GM18505 (cell line): ENCODE data around the gene ZCCHC24.

ENCODE experiments used
- ATAC-seq: cut with Tn5 transposase; IDR thresholded peaks from one replicate; pipeline ENCODE4 v1.9.1; 2021; ENCODE audit not compliant: unreplicated experiment
- POLR2A ChIP-seq: IDR thresholded peaks from 4 replicates; pipeline ENCODE4 v1.6.1; 2011; ENCODE audit warnings: borderline replicate concordance; ENCODE audit not compliant: insufficient read depth, insufficient read length; ENCODE audit errors: extremely low read depth

The ZCCHC24 gene

DNA sequence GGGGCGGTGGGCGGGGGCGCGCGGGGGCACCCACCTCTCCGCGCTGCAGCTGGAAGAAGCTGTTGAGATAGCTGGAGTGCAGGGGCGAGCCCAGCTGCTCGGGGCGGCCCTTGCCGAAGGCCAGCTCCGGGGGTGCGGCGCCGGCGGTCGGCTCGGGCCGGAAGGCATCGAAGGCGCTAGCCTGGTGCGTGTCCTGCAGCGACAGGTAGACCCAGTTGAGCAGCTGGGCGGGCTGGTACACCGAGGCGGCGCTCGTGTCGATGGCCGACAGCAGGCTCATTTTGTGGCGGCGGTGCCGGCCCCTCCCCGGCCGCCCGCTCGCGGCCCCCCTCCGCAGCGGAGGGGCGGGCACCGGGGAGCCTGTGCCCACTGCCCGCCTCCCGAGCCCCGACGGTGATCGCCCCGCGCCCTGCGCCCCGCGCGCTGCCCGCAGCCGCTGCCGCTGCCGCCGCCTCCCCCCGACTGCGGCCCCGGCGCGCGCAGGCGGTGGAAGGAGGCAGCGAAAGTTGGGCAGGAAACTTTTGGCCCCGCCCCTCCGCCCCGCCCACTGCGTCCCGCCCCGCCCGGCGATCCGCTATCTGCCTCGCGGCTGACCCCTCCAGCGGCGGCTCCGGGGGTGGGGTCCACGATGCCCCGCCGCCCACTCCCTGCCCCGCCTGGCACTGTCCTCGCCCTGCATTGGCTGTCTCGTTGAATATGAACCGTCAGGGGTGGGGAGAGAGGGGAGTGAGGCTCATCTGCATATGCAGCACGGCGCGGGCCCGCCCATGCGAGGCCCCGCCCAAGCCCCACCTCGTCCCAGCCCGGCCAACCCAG, at the start of gene ZCCHC24:
Gene ZCCHC24 (minus strand): TSS at position 464 of the 816 bp plus-strand sequence. CDS start 184 bp downstream, at position 280.
- TF ChIP-seq POLR2A, result no peak
- ATAC-seq, result peak; percentile 93

DNA sequence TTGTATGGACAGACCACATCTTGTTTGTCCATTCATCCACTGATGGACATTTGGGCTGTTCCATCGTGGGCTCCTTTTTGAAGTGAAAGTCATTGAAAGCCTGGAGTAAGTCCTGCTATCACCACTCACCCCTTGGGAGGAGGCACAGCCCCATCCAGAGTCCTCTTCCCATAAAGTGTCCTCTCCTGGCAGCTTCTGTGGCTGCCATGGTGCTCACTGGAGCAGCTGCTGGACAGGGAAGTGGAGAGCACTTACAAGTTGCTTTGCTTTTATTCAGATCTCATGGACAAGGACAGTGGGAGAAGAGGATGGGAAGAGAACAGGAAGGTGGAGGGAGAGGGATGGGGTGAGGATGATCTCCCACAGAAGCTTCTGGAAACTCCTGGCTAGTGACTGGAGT, 48.4 kb upstream of the ZCCHC24 start:
- TF ChIP-seq POLR2A, result no peak
- no peak for ATAC-seq

GRCh38 chr10:79492839-79493238, 47.4 kb upstream of the ZCCHC24 start:
- no peak for TF ChIP-seq POLR2A
- no peak for ATAC-seq

- no peak for TF ChIP-seq POLR2A
- ATAC-seq, result no peak
These were observed 46.8 kb upstream of the ZCCHC24 start for GRCh38 chr10:79492256-79492655.

GRCh38 chr10:79491143-79491835, 45.9 kb upstream of the ZCCHC24 start:
- no peak for TF ChIP-seq POLR2A
- no peak for ATAC-seq

DNA sequence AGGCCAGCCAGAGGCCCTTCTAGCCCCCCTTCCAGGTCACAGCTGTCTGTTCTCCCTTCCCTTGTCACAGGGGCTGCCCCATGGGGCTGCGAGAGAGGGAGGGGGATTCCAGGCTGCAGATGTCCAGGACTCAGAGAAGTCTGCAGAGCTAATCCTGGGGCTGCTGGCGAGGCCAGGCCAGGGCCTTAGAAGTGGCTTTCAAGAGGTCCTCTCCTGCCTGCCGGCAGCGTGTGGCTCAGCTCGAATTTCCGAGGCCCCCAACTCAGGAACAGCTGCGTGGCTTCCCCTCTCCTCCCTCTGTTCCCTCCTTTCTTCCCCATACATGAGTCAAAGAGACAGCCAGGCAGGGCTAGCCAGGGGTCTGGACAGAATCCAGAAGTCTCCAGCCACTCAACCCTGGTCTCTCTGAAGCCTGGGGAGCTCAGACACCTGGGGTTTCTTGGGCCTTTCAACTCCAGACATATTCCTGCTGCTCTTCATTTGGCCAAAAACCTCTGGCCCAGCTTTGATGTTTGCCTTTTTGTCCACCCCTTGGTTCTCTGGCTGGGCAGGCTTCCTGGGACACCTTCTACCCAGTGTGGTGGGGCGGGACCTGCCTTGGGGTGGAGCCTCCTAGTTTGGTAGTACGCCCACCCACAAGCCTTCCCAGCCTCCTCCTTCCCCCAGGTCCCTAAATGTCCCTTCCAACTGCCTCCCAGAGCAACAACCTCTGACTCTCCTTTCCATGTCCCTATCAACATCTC, 45.1 kb upstream of the ZCCHC24 start:
- no peak for ATAC-seq
- no peak for TF ChIP-seq POLR2A

DNA sequence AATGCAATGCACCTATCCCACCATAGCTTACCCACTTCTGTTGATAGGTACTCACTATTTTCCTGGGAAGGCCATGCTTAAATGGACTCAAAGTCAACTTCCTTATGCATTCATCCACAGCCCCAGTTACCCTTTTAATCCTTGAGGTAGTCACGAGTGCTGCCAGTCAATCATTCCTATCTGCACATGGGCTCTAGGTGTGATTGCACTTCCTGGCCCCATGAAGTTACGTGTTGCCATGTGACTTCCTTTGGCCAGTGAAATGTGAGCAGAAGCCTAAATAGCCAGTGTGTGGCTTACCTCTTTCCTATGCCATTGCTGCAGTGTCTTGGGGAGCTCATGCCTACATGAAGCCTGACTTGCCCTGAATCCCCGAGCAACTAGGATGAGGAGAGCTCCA, 43.4 kb upstream of the ZCCHC24 start:
- no peak for TF ChIP-seq POLR2A
- ATAC-seq, result no peak

GRCh38 chr10:79488336-79488735, 42.9 kb upstream of the ZCCHC24 start:
- ATAC-seq, result no peak
- TF ChIP-seq POLR2A, result no peak

DNA sequence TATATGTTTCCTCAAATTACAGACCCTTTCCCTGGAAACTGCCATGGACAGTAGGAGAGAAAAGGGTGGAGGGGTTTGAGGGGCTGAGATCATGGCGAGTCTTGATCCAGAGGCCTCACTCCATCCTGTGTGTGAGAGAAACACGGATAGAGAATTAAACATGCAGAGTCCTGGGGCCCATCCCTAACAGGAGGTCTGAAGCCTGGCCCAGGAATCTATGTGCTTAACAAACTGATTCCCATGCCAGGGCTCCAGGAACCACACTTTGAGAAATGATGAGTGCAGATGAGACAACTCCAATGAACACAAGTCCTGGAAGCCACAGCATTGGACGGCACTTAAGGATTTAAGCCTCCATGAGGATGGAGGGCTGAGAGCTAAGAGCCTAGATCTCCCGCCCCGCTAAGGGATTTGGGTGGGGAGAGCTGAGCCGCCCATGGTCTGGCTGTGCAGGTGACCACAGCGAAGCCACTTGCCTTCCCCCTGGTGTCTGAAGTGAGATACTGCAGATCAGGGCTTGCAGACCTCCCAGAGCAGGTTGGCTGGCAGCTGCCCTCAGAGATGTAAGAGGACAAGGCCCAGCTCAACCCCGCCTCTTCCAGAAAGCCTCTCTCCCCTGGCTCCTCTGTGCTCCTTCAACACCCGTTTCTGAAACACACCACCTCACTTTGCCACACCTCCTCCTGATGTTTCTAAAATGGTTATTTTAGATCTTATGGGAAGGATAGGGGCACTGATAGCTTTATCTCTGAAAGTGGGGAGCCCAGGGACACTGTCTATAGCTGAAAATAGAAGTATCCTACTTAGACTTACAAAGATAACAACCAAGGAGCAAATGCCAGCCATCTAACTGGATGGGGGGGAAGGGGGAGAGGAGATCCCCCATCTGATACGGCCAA, 42.1 kb upstream of the ZCCHC24 start:
- no peak for TF ChIP-seq POLR2A
- peak; percentile 55 for ATAC-seq

- no peak for TF ChIP-seq POLR2A
- no peak for ATAC-seq
These were observed 39.1 kb upstream of the ZCCHC24 start for GRCh38 chr10:79484476-79484875.

GRCh38 chr10:79483948-79484347, 38.5 kb upstream of the ZCCHC24 start:
- no peak for TF ChIP-seq POLR2A

GRCh38 chr10:79483299-79483698, 37.9 kb upstream of the ZCCHC24 start:
- no peak for ATAC-seq
- no peak for TF ChIP-seq POLR2A

More at GRCh38 chr10:79483948-79484347, 38.5 kb upstream of the ZCCHC24 start:
- no peak for ATAC-seq
